Measurements from ENCODE around the gene OPRL1.
A peak's percentile ranks its signal among the peaks of the same experiment; 100 is the strongest.

Gene OPRL1

DNA sequence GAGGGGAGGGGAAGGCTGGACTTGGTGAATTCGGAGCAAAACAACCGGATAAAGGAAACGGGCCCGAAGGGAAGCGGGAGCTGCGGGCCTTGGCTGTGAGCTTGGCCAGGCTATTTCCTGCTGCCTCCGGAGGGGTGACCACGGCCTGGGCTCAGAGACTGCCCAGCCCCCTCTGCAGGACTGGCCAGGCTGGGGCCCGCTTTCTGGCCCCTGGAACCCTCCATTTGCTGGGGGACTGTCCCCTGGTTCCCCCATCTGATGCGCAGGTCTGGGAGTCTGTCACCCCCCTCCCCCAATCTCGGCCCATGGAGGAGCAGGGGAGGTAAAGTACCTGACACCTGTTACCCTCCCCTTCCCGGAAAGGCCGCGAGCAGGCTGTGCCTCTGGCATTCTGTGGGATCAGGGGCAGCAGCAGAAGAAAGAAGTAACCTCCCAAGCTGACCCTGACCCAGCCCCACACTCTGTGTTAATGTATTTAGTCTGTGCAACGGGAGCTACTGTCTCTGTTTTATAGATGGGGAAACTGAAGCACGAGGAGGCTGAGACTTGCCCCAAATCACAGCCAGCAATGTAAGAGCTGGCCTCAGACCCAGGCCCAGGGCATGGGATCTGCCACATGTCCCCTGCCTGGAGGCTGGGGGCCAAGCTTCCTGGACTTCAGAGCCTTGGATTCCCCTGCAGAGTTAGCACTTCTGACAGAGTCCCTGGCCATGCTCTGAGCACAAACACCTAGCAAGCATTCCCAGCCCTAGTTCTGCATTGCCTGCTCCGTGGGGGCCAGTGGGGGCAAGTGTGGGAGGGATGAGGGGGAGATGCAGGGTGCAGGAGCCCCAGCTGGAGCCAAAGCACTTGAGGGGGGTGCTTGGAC, 40.4 kb upstream of the OPRL1 start:
- Mint-ChIP-seq H3K4me1 (peaks cover 31% of the 10 kb centered on the region), H3K27ac (peak overlapping the region; percentile 67), H3K36me3 (peaks cover 12% of the 10 kb centered on the region), H3K9me3 (no peaks in the 10 kb centered on the region), H3K4me3 (peak overlapping the region; percentile 67)
- DNase-seq (ENCODE audit: low spot score in 2 of 2) = no peak
- ATAC-seq = no peak

DNA sequence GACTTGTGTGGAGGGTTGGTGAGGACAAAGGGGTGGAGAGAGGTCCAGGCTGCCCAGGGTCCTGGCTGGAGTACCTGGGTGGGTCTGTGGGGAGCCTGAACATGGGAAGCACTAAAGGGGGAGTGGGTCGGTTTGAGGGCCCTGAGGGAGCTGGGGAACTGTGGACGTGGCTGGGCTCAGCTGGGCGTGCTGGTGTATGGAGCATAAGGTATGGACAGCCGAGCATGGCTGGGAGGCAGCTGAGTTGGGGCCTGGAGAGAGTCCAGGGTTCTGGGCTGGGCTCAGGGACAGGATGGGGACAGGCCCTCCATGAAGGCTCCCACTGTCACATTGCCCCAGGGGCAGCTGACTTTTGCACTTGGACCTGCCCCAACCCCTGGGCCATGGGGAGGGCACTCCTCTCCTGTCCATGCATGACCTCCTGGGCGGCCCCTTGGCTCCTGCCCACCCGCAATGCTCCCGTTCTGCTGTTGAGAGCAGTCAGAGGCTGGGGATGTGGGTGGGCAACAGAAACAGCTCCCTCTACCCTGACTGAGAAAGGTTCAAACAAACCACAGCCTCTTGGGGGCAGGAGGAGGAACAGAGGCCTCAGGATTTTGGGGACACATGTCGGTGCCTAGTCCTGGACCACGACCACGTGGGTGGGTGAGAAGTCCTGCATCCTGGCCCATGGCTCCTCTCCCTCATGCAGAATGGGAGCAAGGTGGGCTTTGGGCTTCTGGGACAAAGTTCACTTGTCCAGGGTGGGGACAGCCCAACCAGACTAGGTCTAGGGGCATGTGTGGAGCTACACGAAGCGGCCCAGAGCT, 39.4 kb upstream of the OPRL1 start:
- peak overlapping the region; percentile 71 for H3K4me3 Mint-ChIP-seq
- H3K9me3 Mint-ChIP-seq = no peaks in the 10 kb centered on the region
- DNase-seq (ENCODE audit: low spot score in 2 of 2) (no peak), ATAC-seq (no peak)
- H3K36me3 Mint-ChIP-seq = peaks cover 5% of the 10 kb centered on the region
- peak overlapping the region; percentile 67 for H3K27ac Mint-ChIP-seq
- H3K4me1 Mint-ChIP-seq = peaks cover 22% of the 10 kb centered on the region

DNA sequence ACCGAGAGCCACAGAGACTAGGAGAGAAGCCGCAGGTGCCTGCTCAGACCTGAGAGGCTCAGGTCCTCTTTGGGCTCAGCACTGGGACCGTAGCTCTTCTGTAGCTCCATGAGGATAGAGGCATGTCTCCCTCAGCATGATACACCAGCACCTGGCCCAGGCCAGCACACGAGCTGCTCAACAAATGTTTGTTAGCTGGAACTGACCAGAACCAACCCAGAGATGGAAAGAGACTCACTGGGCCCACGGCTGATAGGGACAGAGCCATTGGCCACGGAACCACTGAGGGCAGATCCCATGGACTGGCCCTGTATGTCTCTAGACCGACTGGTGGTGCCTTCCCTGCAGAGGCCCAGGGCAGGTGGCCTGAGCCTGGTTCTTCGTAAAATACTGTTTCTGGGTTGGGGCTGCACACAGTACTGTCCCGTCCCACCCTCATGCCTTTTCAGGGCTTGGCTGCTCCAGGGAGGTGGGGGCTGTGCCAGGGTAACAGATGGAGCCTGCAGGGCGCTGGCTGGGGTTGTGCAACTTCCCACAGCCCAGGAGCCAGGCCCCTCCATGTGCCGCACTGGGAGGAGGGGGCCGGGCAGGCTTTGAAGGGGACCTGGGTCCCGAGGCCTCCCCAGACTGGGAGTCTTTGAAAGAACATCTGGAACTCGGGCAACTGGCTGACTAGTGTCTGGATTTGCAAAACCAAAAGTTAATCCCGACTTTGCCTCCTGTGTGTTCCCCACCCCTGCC, 38.7 kb upstream of the OPRL1 start:
- peaks cover 5% of the 10 kb centered on the region for H3K36me3 Mint-ChIP-seq
- H3K4me3 Mint-ChIP-seq = peak overlapping the region; percentile 71
- H3K9me3 Mint-ChIP-seq = no peaks in the 10 kb centered on the region
- ATAC-seq = no peak
- DNase-seq (ENCODE audit: low spot score in 2 of 2) = no peak
- no peak overlapping the region for H3K27ac Mint-ChIP-seq
- peaks cover 22% of the 10 kb centered on the region for H3K4me1 Mint-ChIP-seq

DNA sequence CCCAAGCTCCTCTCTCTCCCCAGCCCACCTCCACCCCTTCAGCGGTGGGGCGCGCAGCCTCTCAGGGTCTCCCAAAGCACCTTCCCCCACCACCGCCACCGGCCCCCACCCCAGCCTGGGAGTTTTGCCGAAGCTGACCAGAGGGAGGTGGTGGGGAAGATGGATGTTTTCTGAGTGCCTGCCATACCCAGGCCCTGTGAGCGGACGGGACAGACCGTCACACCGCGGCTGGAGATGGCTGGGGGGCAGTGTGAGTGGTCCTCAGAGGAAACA, 38.2 kb upstream of the OPRL1 start:
- peaks cover 5% of the 10 kb centered on the region for H3K36me3 Mint-ChIP-seq
- H3K4me3 Mint-ChIP-seq = peak overlapping the region; percentile 71
- ATAC-seq (no peak), DNase-seq (ENCODE audit: low spot score in 2 of 2) (no peak)
- no peaks in the 10 kb centered on the region for H3K9me3 Mint-ChIP-seq
- H3K4me1 Mint-ChIP-seq = peaks cover 22% of the 10 kb centered on the region
- peak overlapping the region; percentile 82 for H3K27ac Mint-ChIP-seq

DNA sequence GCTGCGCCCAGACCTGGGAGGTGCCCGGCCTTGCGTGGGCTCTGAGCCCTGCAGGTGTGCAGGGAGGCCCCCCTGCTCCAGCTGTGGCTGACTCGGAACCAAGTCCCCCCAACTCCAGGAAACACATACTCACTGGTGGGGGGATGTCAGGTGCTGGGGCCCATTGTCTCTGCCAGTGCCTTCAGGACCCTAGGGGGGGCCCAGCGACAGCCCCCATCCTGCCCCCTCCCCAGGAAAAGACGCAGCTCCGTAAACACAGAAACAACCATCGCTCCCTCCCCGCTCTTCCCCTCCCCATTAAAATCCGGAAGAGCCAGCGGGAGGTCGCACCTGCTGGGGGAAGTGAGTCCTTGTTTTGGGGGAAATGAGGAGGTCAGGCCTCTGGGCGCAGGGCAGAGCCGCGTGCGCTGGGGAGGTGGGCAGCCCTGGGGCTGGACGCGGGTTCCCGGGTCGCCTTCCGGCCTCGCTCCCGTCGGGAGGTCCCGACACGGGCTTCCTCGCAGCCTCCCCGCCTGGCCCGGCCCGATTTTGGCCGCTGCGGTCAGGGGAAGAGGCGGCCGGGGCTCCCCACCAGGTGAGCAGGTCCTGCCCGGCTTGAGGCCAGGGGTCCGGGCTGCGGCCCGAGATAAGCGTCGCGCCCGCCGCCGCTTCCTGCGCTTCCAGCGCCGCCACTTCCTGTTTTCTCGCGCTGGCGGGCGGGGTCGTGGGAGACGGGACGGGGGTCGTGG, 37.7 kb upstream of the OPRL1 start:
- Mint-ChIP-seq H3K36me3 (peaks cover 5% of the 10 kb centered on the region), H3K9me3 (no peaks in the 10 kb centered on the region), H3K27ac (peak overlapping the region; percentile 82), H3K4me3 (peak overlapping the region; percentile 71), H3K4me1 (peaks cover 22% of the 10 kb centered on the region)
- ATAC-seq (no peak), DNase-seq (ENCODE audit: low spot score in 2 of 2) (no peak)

DNA sequence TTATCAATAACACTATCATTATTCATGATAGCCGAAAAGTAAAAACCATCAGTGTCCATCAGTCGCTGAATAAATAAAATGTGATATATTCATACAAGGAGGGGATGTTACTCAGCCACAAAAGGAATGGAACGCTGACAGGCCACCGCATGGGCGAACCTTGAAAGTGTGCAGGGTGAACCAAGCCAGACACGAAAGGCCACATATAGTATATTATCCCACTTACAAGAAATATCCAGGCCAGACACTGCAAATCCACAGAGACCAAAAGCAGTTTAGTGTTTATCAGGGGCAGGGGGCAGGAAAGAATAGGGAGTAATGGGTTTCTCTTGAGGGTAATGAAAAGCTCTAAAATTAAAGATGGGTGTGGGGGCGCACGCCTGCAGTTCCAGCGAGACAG, 36.1 kb upstream of the OPRL1 start:
- Mint-ChIP-seq H3K9me3 (no peaks in the 10 kb centered on the region), H3K4me3 (peak overlapping the region; percentile 71), H3K27ac (no peak overlapping the region), H3K4me1 (peaks cover 17% of the 10 kb centered on the region), H3K36me3 (no peaks in the 10 kb centered on the region)
- DNase-seq (ENCODE audit: low spot score in 2 of 2) = no peak
- no peak for ATAC-seq

DNA sequence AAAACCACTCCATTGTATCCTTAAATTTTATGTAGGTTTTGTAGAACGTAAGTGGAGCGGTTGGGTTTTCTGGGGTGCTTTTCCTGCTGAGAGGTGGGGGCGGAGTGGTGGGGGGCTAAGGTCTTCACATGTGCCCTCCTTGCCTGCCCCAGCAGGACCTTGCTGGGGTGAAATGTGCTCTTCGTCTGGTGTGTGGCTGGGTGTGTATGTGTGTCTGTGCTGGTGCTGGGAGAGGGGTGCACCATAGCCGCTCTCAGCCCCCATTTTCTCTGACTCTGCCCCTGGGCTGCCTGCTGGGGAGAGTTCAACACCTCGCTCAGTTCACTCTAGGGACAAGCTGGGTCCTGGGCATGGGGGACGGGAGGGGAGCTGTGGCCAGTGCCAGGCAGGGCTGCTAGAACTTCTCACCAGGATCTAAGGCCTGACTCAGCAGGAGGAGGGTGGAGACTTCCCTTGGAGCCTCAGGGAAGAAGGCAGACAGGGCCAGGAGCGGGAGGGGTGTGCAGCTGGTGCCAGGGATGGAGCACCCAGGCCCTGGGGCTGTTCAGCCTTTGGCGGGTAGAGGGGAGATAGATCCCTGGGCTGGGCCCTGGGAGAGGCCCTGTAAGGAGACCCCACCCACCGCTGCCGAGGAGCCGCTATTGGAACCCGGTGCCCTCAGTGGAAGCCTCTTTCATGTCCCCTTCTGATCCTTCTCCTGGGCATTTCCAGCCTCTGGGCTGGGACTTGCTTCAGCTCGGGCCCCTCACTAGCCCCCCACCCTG, 35.2 kb upstream of the OPRL1 start:
- Mint-ChIP-seq H3K9me3 (no peaks in the 10 kb centered on the region), H3K4me1 (peaks cover 17% of the 10 kb centered on the region), H3K36me3 (no peaks in the 10 kb centered on the region), H3K27ac (no peak overlapping the region), H3K4me3 (no peak overlapping the region)
- ATAC-seq (no peak), DNase-seq (ENCODE audit: low spot score in 2 of 2) (no peak)

DNA sequence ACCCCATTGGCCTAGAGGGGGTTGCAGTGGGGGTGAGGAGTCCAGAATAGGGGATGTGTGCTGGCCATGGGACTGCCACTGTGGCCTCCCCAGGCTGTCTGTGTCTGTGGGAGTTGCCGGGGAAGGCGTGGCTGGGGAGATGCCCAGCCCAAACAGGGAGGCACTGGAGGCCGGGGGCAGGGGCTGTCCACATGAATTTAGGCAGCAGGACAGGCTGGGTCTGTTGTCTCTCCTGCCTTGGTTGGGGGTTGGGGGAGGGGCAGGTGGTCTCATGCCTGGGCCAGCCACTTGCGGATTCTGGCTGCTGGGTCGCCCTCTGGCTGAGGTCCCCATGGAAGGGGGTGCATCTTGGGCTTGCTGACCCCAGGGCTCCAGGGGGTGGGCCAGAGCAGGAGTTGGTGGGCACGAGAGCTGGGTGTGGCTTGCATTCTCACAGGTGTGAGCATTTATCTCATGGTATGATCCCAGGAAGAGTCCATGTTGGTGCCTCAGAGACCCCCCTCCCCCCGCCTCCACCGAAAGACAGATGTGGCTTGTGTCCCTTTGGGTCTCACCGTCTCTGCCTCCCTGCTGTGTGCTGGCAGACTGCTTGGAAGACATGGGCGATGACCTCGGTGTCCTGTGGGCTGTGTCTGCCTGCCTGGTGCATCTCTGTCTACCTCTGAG, 34.4 kb upstream of the OPRL1 start:
- ATAC-seq (no peak), DNase-seq (ENCODE audit: low spot score in 2 of 2) (no peak)
- Mint-ChIP-seq H3K4me1 (peaks cover 17% of the 10 kb centered on the region), H3K27ac (no peak overlapping the region), H3K36me3 (no peaks in the 10 kb centered on the region), H3K4me3 (no peak overlapping the region), H3K9me3 (no peaks in the 10 kb centered on the region)

DNA sequence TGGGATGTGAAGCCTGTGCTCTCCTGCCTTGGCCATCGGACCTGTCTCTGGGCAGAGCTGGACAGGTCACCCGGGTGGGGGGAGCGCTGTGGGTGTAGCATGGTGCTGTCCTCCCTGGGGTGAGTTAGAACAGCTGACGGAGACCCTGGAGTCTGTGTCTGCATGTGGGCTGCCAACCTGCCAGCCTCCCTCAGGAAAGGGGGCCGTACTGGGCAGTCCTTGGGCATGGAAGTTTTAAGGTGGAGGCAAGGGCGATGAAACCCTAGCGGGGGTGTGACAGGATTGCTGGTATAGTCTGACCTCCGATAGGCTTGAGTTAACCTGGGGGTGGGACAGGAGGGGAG, 32.9 kb upstream of the OPRL1 start:
- Mint-ChIP-seq H3K27ac (no peak overlapping the region), H3K36me3 (no peaks in the 10 kb centered on the region), H3K4me3 (peak overlapping the region; percentile 38), H3K9me3 (no peaks in the 10 kb centered on the region), H3K4me1 (peaks cover 17% of the 10 kb centered on the region)
- ATAC-seq = no peak
- no peak for DNase-seq (ENCODE audit: low spot score in 2 of 2)

DNA sequence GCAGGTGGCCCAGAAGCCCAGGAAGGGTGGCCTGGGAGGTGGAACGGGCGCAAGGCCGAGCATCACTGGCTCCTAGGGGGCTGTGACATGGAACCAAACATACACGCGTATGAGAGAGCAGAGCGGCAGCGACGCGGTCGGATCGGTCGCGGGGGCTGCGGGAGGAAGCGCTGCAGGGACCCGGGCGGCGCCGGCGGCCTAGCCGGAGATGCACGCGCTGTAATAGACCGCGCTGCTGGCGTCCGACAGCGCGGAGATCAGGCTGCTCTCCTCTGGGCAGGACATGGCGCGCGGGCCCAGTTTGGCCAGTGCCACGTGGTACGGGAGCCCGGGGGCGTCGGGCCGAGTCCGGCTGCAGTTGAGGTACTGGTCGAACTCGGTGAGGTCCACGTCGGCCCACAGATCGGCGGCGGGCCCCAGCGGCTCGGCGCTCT, 31.9 kb upstream of the OPRL1 start:
- Mint-ChIP-seq H3K27ac (no peak overlapping the region), H3K36me3 (no peaks in the 10 kb centered on the region), H3K4me3 (peak overlapping the region; percentile 38), H3K9me3 (no peaks in the 10 kb centered on the region), H3K4me1 (peaks cover 17% of the 10 kb centered on the region)
- ATAC-seq (no peak), DNase-seq (ENCODE audit: low spot score in 2 of 2) (no peak)

DNA sequence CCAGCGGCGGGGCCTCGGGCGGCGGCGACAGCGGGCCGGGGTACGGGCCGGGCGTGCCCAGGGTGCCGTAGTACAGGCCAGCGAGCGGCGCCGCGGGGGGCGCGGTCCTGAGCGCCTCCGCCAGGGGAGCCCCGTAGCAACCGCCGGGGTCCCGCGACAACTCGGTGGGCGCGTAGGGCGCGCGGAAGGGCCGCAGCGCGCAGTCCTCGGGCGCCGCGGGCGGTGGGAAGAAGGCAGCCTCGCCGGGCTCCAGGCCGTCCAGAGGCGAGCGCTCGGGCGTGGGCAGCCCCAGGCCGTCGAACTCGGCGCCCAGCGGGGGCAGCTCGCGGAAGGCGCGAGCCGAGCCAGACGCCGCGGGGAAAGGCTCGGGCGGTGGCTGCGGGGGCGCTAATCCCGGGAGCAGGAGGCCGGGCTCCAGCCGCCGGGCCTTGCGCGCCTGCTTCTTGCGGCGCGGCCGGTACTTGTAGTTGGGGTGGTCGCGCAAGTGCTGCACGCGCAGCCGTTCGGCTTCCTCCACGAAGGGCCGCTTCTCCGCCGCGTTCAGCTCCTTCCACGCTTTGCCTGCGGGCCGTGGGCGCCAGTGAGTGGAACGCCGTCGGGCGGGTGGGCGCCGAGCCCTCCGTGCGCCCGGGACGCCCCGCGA, 31.4 kb upstream of the OPRL1 start:
- Mint-ChIP-seq H3K27ac (no peak overlapping the region), H3K9me3 (no peaks in the 10 kb centered on the region), H3K4me1 (peaks cover 20% of the 10 kb centered on the region), H3K36me3 (no peaks in the 10 kb centered on the region), H3K4me3 (peak overlapping the region; percentile 53)
- DNase-seq (ENCODE audit: low spot score in 2 of 2) = no peak
- ATAC-seq = no peak

DNA sequence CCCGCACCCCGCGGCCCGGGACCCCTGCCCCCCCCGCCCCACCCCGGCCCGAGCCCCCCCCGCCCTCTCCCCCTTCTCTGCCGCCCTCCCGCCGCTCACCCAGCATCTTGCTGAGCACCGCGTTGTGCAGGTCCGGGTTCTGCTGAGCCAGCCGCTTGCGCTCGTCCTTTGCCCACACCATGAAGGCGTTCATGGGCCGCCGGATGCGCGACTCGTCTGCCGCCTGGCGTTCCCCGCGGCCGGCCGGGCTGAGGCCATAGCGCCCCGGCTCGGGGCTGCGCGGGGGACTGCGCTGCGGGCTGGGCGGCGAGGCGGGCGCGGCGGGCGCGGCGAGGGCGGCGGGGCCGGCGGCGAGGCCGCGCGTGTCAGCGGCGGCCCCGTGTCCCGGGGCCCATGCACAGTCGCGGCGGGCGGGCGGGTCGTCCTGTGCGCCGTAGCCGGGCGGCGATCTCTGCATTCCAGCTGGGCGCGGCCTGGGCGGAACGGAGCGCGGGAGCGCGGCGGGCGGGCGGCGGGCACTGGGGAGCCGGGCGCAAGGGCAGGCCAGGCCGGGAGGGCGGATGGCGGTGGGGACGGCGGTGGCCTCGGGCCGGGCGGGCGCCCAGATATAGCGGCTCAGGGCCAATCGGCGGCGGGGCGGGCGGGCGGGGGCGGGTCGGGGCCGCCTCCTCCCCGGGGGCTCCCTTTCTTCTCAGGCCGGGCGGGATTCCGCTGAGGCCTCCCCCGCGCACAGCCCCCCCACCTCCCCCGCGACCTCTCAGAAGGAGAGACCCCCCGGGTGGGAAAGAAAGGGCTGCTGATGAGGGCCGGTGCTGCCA, 30.6 kb upstream of the OPRL1 start, which contains the start of gene SOX18:
TSS of gene SOX18 (minus strand) at position 580 of the 818 bp plus-strand sequence. CDS start at position 457, 123 bp downstream.
- no peaks in the 10 kb centered on the region for H3K9me3 Mint-ChIP-seq

DNA sequence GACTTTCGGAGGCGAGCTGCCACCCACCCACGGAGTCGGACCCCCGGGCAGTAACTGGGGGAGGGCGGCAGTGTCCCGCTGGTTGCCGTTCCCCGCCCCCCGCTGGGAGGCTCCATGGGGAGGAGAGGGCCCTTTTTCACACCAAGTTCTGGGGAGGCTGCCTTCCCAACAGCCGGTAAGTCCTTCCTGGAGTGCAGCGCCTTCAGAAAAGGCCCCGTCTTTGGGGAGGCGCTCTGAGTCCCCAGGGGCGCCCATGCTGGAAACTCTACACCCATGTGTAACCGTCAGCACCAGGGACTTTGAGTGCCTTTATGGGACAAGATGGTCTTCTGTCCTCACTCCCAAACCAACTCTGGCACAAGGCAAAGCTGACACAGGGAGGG, 30.0 kb upstream of the OPRL1 start:
- Mint-ChIP-seq H3K9me3 (no peaks in the 10 kb centered on the region), H3K36me3 (peaks cover 4% of the 10 kb centered on the region), H3K4me3 (peak overlapping the region; percentile 37), H3K4me1 (peaks cover 24% of the 10 kb centered on the region), H3K27ac (no peak overlapping the region)
- DNase-seq (ENCODE audit: low spot score in 2 of 2) (no peak), ATAC-seq (no peak)

More for the DNA sequence above, 30.6 kb upstream of the OPRL1 start, which contains the start of gene SOX18:
- DNase-seq (ENCODE audit: low spot score in 2 of 2) (no peak), ATAC-seq (peak; percentile 66)
- Mint-ChIP-seq H3K27ac (no peak within 1 kb of the TSS), H3K4me3 (peak within 1 kb of the TSS; percentile 53), H3K36me3 (peaks cover under 1% of the 10 kb centered on the region), H3K4me1 (peaks cover 24% of the 10 kb centered on the region)
